Fibroblast of villous mesenchyme (primary cell): Measurements from ENCODE around the gene NFE2L1. TPM values are rescaled to one million over a fixed set of nuclear protein-coding genes. Genes with fewer than 3 reads are reported as not detected.

Experiments
- DNase-seq: peaks from one replicate; pipeline ENCODE4 v3.0.0-alpha.2; 2010; ENCODE audit warnings: low read depth
- H3K4me3 ChIP-seq: 2 replicates; pipeline ENCODE4 v1.5.1; 2011; ENCODE audit warnings: low read depth, mild to moderate bottlenecking, low read length
- CTCF ChIP-seq: IDR thresholded peaks from 2 replicates; pipeline ENCODE4 v1.5.1; 2012; ENCODE audit warnings: low read depth, mild to moderate bottlenecking, low read length; ENCODE audit not compliant: insufficient read depth
- total RNA-seq: library from RNA; depleted of rRNA; stranded (reverse); fragments of >200 nt; gene quantifications from 2 replicates; pipeline ENCODE4 v1.2.3, GENCODE V29; 2012

NFE2L1 gene
- total RNA-seq, 1 donor = 110 TPM

DNA sequence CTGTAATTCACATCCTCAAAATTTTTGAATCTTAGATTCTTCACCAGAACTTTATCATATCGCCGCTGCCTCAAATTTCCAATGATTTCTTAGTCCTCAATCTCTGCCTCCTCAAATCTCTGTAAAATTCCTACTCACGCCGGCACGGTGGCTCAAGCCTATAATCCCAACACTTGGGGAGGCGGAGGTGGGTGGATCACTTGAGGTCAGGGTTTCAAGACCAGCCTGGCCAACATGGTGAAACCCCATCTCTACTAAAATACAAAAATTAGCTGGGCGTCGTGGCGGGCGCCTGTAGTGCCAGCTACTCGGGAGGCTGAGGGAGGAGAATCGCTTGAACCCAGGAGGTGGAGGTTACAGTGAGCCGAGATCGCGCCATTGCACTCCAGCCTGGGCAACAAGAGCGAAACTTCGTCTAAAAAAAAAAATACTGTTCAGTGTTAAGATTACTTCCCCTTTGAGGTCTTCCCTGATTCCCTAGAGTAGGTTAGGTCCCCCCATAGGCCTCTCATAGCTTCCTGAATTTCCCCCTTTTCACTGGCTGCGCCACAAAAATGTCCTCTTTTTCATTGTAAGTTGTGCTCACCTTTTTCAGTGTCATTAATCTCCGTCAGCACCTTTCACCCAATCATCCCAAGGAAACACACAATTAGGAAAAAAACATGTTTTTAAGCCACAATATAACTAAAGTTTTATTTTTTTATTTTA is 54.0 kb downstream of the NFE2L1 start:
- H3K4me3 ChIP-seq = no peak overlapping the region
- no peak for DNase-seq
- no peak for TF ChIP-seq CTCF

- no peak overlapping the region for H3K4me3 ChIP-seq
- TF ChIP-seq CTCF = no peak
- DNase-seq = no peak
Measured at GRCh38 chr17:48102798-48103715, 54.9 kb downstream of the NFE2L1 start.

GRCh38 chr17:48104440-48104839 is 56.3 kb downstream of the NFE2L1 start:
- no peak for TF ChIP-seq CTCF
- H3K4me3 ChIP-seq = no peak overlapping the region
- DNase-seq = no peak

DNA sequence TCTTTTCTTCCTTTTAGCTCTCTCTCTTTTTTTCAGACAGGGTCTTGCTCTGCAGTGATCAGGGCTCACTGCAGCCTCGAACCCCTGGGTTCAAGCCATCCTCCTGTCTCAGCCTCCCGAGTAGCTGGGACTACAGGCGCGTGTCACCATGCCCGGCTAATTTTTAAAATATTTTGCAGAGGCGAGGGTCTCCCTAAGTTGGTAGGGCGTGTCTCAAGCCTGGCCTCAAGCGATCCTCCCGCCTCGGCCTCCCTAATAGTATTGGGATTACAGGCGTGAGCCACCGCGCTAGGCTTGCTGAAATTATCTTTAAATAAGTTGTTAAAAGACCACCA is 58.6 kb downstream of the NFE2L1 start:
- TF ChIP-seq CTCF = no peak
- H3K4me3 ChIP-seq = peak overlapping the region; percentile 87
- no peak for DNase-seq

- peak within 1 kb of the TSS; percentile 87 for H3K4me3 ChIP-seq
- no peak for TF ChIP-seq CTCF
- DNase-seq = peak; percentile 82
Measured at GRCh38 chr17:48107137-48108055, 59.2 kb downstream of the NFE2L1 start, which contains the start of gene SNX11. Gene SNX11, plus strand, starts transcription at chr17:48107766. Its CDS starts 4,278 bp downstream, at chr17:48112044.

GRCh38 chr17:48110761-48111160 is 62.6 kb downstream of the NFE2L1 start:
- no peak for TF ChIP-seq CTCF
- H3K4me3 ChIP-seq = no peak overlapping the region
- DNase-seq = no peak
